ENCODE results near the gene P4HA2. TPM values are rescaled to one million over a fixed set of nuclear protein-coding genes. Genes with fewer than 3 reads are reported as not detected.

The P4HA2 gene
- polyA plus RNA-seq, 1 of the 3 experiments (the other 2 are of a cell fraction) = 67.2 TPM

GRCh38 chr5:132256783-132257130 lies 29.1 kb upstream of the P4HA2 start:
- peaks cover 6% of the 10 kb centered on the region for H3F3A ChIP-seq (replicated peaks; ENCODE audit: insufficient read depth)
- no peaks in the 10 kb centered on the region for H3K27me3 ChIP-seq (ENCODE audit: insufficient read depth)
- no peaks in the 10 kb centered on the region for H3K9me2 ChIP-seq
- no peak for DNase-seq
- H3K79me2 ChIP-seq (ENCODE audit: insufficient read depth) = peaks cover 27% of the 10 kb centered on the region
- peak overlapping the region; percentile 98 for H3K4me2 ChIP-seq
- H3K9ac ChIP-seq = peak overlapping the region; percentile 67
- WGBS (ENCODE audit: low lambda C conversion rate) = 87% methylated on average over 6 of the region's 6 CpGs
- peak overlapping the region; percentile 90 for H2AFZ ChIP-seq (ENCODE audit: low read depth)
- no peaks in the 10 kb centered on the region for H4K20me1 ChIP-seq (ENCODE audit: insufficient read depth)
- H3K27ac ChIP-seq (ENCODE audit: low read depth in 2 of 2, low read length in 1 of 2) = peak overlapping the region; percentile 57 to 79; a peak in 3 of 4 replicates
- H3K36me3 ChIP-seq (replicated peaks in 1 of 2; ENCODE audit: control insufficient read depth in 1 of 2, insufficient read depth in 2 of 2, low read length in 1 of 2) = no peaks in the 10 kb centered on the region
- ChIA-PET CTCF (interaction anchor here (1.2 to 3.1 kb wide), 3 partner anchors 15 to 30 kb away, joined by 3 to 21 read pairs (median 7); no protein-coding TSS in a partner anchor), POLR2A (interaction anchor here (1.1 to 1.6 kb wide), 3 partner anchors 10 to 37 kb away, joined by 4 to 8 read pairs (median 5); partner anchors contain the start of genes P4HA2 and SLC22A4)
- peak overlapping the region; percentile 52 to 82; a peak in 2 of 4 replicates for H3K4me3 ChIP-seq (ENCODE audit: low read depth in 2 of 2, low read length in 1 of 2)
- no peaks in the 10 kb centered on the region for H3K9me3 ChIP-seq
- peaks cover 27 to 44% of the 10 kb centered on the region in 2 experiments; a peak in 3 of 4 replicates for H3K4me1 ChIP-seq (ENCODE audit: control insufficient read depth in 1 of 2, insufficient read depth in 2 of 2, low read depth in 1 of 2, low read length in 1 of 2)
- TF ChIP-seq RAD21 (IDR thresholded peaks at IDR 0.05; ENCODE audit: low read length) (no peak), TAF1 (IDR thresholded peaks at IDR 0.05; ENCODE audit: borderline replicate concordance, low read depth, low read length) (no peak), CHD2 (IDR thresholded peaks at IDR 0.05; ENCODE audit: low read length, partially characterized antibody) (no peak), ELF1 (IDR thresholded peaks at IDR 0.05) (no peak), IRF3 (IDR thresholded peaks at IDR 0.05; ENCODE audit: low read depth, low read length) (no peak), PBX3 (IDR thresholded peaks at IDR 0.05) (no peak)

- Histone ChIP-seq H3K9me3 (no peaks in the 10 kb centered on the region), H3K4me1 (ENCODE audit: control insufficient read depth in 1 of 2, insufficient read depth in 2 of 2, low read depth in 1 of 2, low read length in 1 of 2) (peaks cover 26 to 42% of the 10 kb centered on the region in 2 experiments; a peak in 3 of 4 replicates), H3K4me3 (ENCODE audit: low read depth in 2 of 2, low read length in 1 of 2) (no peak overlapping the region), H3K9ac (no peak overlapping the region), H3K27ac (ENCODE audit: low read depth in 2 of 2, low read length in 1 of 2) (no peak overlapping the region), H2AFZ (ENCODE audit: low read depth) (no peak overlapping the region), H3K27me3 (ENCODE audit: insufficient read depth) (no peaks in the 10 kb centered on the region), H3K4me2 (no peak overlapping the region), H3K36me3 (replicated peaks in 1 of 2; ENCODE audit: control insufficient read depth in 1 of 2, insufficient read depth in 2 of 2, low read length in 1 of 2) (no peaks in the 10 kb centered on the region), H3F3A (replicated peaks; ENCODE audit: insufficient read depth) (peaks cover 6% of the 10 kb centered on the region), H4K20me1 (ENCODE audit: insufficient read depth) (no peaks in the 10 kb centered on the region), H3K9me2 (no peaks in the 10 kb centered on the region), H3K79me2 (ENCODE audit: insufficient read depth) (peaks cover 24% of the 10 kb centered on the region; the same call in 1 of the 2 replicates)
- 97% methylated on average over 4 of the region's 4 CpGs for WGBS (ENCODE audit: low lambda C conversion rate)
- CTCF ChIA-PET = interaction anchor here (0.9 to 3.1 kb wide), 3 partner anchors 18 to 191 kb away, joined by 3 to 21 read pairs (median 3); no protein-coding TSS in a partner anchor
- DNase-seq = no peak
- POLR2A ChIA-PET = interaction anchor here (1.4 kb wide), 1 partner anchor 29 kb away, joined by 4 read pairs; the partner anchor contains the start of gene P4HA2
- TF ChIP-seq RAD21 (IDR thresholded peaks at IDR 0.05; ENCODE audit: low read length) (no peak), GABPA (IDR thresholded peaks at IDR 0.05; ENCODE audit: low read depth) (no peak), REST (IDR thresholded peaks at IDR 0.05; ENCODE audit: low read depth, low read length) (no peak), ELF1 (IDR thresholded peaks at IDR 0.05) (no peak), NFIC (IDR thresholded peaks at IDR 0.05; ENCODE audit: borderline replicate concordance) (no peak), PBX3 (IDR thresholded peaks at IDR 0.05) (no peak), RFX5 (IDR thresholded peaks at IDR 0.05; ENCODE audit: low read length) (no peak), YY1 (IDR thresholded peaks at IDR 0.05; ENCODE audit: low read depth) (no peak), FOXJ3 (CRISPR knock-in tag; IDR thresholded peaks at IDR 0.05) (no peak), CTCF (IDR thresholded peaks at IDR 0.05) (no peak), GATA2 (CRISPR knock-in tag; IDR thresholded peaks at IDR 0.05) (no peak), EP300 (IDR thresholded peaks at IDR 0.05; ENCODE audit: borderline replicate concordance in 1 of 2, low read depth in 1 of 2, low read length in 1 of 2) (no peak)
Observed at GRCh38 chr5:132256086-132256782, 28.6 kb upstream of the P4HA2 start.

All from SK-N-SH (cell line).